GM18505 (cell line): ENCODE results near the gene RASD2.
"Not testable (repeated sequence)": the region's sequence is repeated elsewhere in the genome, so short reads cannot be mapped to it uniquely, and the experiment has no call there.

Experiments
- ATAC-seq: cut with Tn5 transposase; IDR thresholded peaks from one replicate; pipeline ENCODE4 v1.9.1; 2021; ENCODE audit not compliant: unreplicated experiment
- POLR2A ChIP-seq: IDR thresholded peaks from 4 replicates; pipeline ENCODE4 v1.6.1; 2011; ENCODE audit warnings: borderline replicate concordance; ENCODE audit not compliant: insufficient read depth, insufficient read length; ENCODE audit errors: extremely low read depth

The RASD2 gene

GRCh38 chr22:35540595-35541253, at the start of gene RASD2:
Gene RASD2, plus strand, starts transcription at chr22:35540831. Its CDS starts 5,979 bp downstream, at chr22:35546810.
- ATAC-seq, result no peak
- no peak for TF ChIP-seq POLR2A

GRCh38 chr22:35491061-35491907, 49.3 kb upstream of the RASD2 start:
- not testable (repeated sequence) for ATAC-seq

GRCh38 chr22:35491908-35492380, 48.7 kb upstream of the RASD2 start:
- ATAC-seq, result no peak
- TF ChIP-seq POLR2A, result no peak

DNA sequence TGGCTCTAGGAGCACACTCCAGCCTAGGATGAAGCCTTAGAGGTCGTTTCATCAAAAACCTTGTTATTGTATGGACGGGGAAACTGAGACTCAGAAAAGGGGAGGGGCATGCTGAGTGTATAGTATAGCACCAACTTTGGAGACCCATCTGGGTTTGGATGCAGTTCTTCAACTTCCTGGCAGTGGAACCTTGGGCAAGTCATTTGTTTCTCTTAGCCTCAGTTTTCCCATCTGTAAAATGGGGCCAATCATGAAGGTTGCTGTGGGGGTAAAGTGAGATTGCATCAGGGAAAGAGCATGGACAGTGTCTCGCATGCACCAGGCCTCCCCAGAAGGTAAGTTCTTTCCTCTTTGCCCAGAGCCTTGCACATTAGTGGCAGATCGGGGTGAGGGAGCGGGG, 47.6 kb upstream of the RASD2 start:
- no peak for ATAC-seq
- no peak for TF ChIP-seq POLR2A

GRCh38 chr22:35495711-35496110, 44.9 kb upstream of the RASD2 start:
- ATAC-seq, result not testable (repeated sequence)

DNA sequence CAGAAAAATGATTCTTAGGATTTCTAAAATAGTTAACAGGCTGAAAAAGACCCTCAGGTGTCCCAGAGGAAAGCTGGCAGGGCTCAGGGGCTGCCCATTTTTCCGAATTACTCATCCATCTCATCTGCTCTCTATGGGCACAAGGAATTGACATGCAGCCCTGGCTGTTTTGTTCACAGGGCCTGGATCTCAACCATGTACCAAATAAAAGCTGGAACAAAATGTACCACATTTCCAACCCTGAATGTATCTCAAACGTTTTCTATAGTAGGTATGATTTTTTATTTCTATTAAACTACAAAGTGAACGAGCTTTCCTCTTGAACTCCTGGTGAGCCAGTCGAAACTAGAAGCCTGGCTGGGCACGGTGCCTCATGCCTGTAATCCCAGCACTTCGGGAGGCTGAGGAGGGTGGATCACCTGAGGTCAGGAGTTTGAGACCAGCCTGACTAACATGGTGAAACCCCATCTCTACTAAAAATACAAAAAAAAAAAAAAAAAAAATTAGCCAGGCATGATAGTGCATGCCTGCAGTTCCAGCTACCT, 43.8 kb upstream of the RASD2 start:
- ATAC-seq, result no peak
- no peak for TF ChIP-seq POLR2A

DNA sequence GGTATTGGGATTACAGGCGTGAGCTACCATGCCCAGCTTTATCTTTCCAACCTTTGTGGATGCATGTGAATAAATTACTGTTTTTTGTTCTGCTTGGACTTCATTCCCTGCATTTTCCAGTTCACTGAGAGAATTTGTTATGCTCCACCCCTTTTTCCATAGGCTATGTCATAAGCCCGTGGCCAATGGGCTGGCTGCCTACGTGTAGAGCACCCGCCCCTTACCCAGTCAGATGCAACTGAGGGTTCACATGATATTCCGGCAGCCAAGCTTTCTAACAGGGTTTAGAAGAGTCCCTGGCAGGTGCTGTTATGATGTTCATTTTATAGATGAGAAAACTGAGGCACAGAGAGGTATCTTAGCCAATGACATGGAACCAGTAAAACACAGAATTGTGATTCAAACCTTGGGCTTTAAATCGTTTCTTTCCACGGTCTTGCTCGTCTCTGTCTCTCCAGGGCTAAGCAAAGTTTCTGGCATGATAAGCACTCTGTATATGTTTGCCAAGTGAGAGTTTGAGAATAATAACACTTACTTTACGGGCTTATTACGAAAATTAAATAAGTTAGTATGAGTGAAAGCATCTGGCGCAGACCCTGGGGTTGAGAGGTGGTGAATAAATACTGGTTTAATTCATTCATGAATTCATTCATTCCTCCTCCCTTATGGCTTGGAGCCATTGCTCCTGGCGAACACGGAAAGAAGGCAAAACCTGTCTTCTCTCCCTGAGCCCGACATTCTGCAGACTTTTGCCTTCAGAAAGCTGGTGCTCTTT, 42.4 kb upstream of the RASD2 start:
- TF ChIP-seq POLR2A, result no peak
- no peak for ATAC-seq

DNA sequence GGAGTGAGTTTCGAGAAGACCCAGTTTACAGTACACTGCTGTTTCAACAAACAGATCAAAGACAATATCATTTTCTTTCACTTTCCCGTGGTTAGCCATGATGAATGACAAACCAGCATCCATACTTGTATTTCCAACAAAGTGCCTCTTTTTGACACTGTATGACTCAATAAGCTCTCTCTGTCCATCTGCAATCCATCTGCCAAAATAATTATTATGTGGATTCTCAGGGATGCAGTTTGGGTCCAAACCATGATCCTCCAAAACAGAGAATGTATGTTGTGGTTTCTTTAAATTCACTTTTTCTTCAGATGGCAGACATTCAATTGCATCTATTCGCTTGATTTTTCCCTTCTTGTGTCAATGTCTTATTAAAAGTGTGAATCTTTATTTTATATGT, 37.8 kb upstream of the RASD2 start:
- TF ChIP-seq POLR2A, result no peak
- no peak for ATAC-seq

DNA sequence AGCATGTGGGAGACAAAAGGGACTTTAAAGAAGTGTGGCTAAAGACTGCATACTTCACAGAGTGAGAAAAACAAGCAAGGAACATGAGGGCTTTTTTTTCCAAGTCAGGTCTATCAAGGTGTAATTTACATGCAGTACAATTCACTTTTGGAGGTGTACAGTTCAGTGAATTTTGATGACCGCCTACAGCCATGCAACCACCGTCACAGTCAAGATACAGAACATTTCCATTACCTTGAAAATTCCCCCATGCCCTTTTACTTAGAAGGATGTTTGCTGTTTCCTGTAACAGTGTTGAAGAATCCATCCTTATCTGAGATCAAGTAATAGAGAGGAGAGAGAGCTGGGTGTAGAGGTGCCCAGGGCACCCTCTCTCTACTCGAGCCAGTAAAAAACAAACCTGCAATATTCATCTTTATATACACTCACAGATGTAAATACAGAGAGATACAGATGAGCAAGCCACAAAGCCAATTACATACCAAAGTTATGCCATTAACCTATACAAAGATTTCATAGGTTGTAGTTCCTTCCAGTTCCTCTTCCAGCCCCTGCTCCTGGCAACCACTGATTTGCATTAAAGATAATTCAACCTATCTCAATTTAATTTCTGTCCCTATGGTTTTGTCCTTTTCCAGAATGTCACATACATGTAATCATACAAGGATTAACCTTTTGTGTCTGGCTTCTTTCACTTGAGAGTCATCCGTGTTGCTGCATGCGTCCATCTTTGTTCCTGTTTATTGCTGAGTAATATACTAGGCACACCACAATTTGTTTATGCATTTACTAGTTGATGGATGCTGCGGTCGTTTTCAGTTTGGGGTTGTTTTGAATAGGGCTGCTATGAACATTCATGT, 35.0 kb upstream of the RASD2 start:
- no peak for TF ChIP-seq POLR2A

DNA sequence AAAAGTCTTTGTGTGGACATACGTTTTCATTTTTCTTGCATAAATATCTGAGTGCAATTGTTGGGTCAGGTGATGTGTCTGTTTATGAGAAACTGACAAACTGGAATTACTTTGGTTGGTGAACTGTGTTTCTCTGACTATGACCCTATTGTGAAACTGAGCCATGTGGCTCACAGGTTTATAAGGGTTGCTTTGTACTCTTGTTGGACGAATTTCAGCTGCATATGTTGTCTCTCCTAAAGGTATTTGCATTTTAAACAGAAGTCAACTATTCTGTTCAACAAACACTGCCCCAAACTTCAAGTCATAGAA, 34.4 kb upstream of the RASD2 start:
- ATAC-seq, result no peak
- no peak for TF ChIP-seq POLR2A

More for the DNA sequence above, 35.0 kb upstream of the RASD2 start:
- no peak for ATAC-seq

DNA sequence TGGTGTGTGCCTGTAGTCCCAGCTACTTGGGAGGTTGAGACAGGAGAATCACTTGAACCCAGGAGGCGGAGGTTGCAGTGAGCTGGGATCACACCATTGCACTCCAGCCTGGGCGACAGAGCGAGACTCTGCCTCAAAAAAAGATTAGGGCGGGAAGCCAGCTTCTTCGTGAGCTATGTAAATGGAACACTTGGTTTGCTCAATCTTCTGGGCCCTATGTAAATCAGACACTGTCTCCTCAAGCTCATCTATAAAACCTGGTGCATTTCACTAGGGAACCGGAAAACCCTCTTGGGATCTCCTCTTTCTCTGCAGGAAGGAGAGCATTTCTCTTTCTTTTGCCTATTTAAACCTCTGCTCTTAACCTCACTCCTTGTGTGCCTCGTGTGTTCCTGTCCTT, 32.8 kb upstream of the RASD2 start:
- ATAC-seq, result not testable (repeated sequence)

- ATAC-seq, result no peak
These were observed 31.2 kb upstream of the RASD2 start for GRCh38 chr22:35509451-35509850.

DNA sequence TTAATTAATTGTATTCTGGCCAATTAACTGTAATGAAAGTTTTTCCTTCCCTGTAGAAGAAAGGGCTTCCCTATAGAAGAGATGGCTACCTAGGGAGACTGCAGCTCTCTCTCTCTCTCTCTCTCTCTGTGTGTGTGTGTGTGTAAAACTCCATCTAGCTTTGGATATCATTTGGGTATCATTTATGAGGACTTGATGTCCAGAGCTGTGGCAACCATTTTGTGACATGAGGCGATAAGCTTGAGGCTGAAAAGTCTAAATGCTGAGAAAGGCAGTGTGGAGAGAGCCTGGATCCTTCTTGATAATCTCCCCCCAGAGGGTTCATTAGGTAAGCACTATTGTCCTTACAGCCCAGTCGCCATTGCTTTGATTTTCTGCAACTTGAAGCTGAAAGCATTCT, 30.7 kb upstream of the RASD2 start:
- no peak for TF ChIP-seq POLR2A
- no peak for ATAC-seq

More at GRCh38 chr22:35509451-35509850, 31.2 kb upstream of the RASD2 start:
- no peak for TF ChIP-seq POLR2A
